Sigmoid colon (tissue), 4 donors: ENCODE results near the gene FLT1.

ENCODE experiments used
- POLR2AphosphoS5 ChIP-seq, 4 donors: sonication (generic); formaldehyde crosslinking; IDR thresholded peaks; one replicate each; pipeline ENCODE4 v1.6.1; 2017; ENCODE audit warnings: antibody characterized with exemption in 4 of 4
- TF ChIP-seq, protein P1 (sequence below), 4 experiments: fragments of 450-650 bp in 3 of 4; fragments of 200-600 bp in 1 of 4; IDR thresholded peaks; one replicate each; pipeline ENCODE4 v1.5.1; 2016 to 2019; ENCODE audit warnings: antibody characterized with exemption in 4 of 4, mild to moderate bottlenecking in 3 of 4, moderate library complexity in 2 of 4

DNA sequence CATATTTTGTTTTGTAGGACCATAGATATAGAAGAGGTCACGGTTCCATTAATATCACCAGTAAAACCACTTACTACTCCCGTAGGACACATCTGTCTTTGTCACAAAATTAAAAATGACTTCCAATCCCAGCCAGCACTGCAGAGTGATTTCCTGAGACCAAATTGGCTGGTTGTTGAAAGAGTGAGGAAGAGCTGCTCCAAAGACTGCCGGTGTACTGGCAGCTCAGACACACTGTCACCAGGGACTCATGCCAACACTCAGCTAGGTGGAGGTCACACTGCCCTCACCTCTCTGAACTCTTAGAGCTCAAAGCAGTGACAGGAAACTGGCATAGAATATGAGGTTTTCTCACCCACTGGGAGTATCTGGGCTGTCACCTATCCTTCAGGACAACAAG lies 52.1 kb downstream of the FLT1 start:
- TF ChIP-seq, protein P1, sequence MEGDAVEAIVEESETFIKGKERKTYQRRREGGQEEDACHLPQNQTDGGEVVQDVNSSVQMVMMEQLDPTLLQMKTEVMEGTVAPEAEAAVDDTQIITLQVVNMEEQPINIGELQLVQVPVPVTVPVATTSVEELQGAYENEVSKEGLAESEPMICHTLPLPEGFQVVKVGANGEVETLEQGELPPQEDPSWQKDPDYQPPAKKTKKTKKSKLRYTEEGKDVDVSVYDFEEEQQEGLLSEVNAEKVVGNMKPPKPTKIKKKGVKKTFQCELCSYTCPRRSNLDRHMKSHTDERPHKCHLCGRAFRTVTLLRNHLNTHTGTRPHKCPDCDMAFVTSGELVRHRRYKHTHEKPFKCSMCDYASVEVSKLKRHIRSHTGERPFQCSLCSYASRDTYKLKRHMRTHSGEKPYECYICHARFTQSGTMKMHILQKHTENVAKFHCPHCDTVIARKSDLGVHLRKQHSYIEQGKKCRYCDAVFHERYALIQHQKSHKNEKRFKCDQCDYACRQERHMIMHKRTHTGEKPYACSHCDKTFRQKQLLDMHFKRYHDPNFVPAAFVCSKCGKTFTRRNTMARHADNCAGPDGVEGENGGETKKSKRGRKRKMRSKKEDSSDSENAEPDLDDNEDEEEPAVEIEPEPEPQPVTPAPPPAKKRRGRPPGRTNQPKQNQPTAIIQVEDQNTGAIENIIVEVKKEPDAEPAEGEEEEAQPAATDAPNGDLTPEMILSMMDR (IDR thresholded peaks at IDR 0.05) = no peak
- TF ChIP-seq POLR2AphosphoS5 (IDR thresholded peaks at IDR 0.05) = no peak
